ENCODE results near the gene TASP1. TPM values are rescaled to one million over a fixed set of nuclear protein-coding genes. Genes with fewer than 3 reads are reported as not detected.

TASP1 gene
- total RNA-seq, 4 donors from 2014 or later: 1.7 to 4.2 (median 2.7) TPM

DNA sequence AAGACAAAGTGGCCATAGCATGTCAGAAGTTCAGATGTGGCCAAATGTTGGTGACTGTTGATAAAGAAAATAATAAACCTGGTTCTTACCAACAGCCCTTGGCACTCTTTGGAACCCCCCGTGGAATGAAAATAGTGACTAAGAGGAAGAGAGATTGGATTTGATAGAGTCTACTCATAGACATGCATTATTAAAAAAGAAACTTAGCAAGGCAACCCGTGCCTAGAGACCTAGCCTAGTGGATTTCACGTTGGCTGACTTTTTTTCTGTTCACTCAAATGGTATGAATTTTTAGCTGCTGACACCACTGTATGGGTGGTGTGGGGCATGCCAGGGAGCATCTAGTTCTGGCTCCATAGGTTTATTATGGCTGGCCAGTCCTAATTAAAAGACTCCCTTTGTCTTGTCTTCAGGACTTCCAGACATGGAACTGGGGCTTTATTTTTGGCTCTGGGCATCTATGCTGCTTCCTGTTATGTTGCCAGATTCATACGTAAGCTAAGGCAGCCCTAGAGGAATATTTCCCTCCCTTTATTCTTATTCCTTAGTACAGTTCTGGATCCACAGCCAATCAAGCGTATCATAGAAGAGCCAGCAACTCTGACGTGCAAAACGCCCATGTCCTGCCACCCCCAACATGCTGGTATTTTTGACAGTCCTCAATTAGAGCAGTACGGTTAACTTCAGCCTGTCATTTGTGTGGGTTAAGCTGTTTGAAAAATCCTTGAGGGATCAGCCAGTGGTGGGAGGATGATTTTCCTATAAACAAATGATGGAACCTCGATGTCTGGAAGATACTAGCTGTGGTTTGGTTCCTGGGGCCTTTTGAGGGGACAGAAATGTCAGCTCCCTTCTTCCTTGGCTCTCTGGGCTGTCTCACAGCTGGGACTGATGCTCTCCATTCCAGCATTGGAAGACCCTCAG, 290.2 kb downstream of the TASP1 start:
- no peak overlapping the region for H3K27ac ChIP-seq
- no peaks in the 10 kb centered on the region for H3K36me3 ChIP-seq
- intact Hi-C loops (cut with DNase I; ENCODE audit: low total_unique reads) (no loop called here), in situ Hi-C loops (cut with MboI; ENCODE audit: low sequenced_read_pairs in 4 of 4) (no loop called here)
- H3K27me3 ChIP-seq: no peaks in the 10 kb centered on the region
- no peak overlapping the region for H3K4me3 ChIP-seq
- ATAC-seq (no peak), DNase-seq (no peak)
- TF ChIP-seq POLR2A (IDR thresholded peaks at IDR 0.05): no peak
- H3K4me1 ChIP-seq: no peaks in the 10 kb centered on the region
- H3K9me3 ChIP-seq: no peaks in the 10 kb centered on the region

DNA sequence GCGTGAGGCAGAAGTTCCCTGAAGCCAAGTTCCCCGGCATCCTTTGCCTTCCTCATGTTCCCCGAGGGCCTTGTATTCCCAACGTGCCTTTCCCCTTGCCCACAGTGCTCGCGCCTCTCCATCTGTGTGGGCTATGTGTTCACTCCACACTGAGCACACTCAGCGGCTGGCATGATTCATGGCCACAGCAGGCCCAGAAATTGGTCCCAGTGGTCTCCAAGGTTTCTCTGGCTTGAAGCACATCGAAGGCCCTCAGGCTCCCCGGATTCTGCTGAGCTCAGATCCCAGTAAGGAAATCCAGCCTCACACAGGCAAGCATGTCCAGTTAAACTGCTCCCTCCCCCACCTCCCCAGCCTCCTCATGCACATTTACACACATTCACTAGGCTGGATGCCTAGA, 294.1 kb downstream of the TASP1 start:
- intact Hi-C loops (cut with DNase I; ENCODE audit: low total_unique reads) (no loop called here), in situ Hi-C loops (cut with MboI; ENCODE audit: low sequenced_read_pairs in 4 of 4) (no loop called here)
- ATAC-seq: no peak
- H3K4me1 ChIP-seq: no peaks in the 10 kb centered on the region
- no peaks in the 10 kb centered on the region for H3K27me3 ChIP-seq
- TF ChIP-seq POLR2A (IDR thresholded peaks at IDR 0.05): no peak
- TF ChIP-seq CTCF (IDR thresholded peaks at IDR 0.05 in 4 of 5, conservative IDR thresholded peaks at IDR 0.05 in 1 of 5): no peak
- no peak for DNase-seq
- no peaks in the 10 kb centered on the region for H3K9me3 ChIP-seq
- H3K36me3 ChIP-seq: no peaks in the 10 kb centered on the region
- H3K27ac ChIP-seq: no peak overlapping the region
- H3K4me3 ChIP-seq: no peak overlapping the region

- H3K4me3 ChIP-seq: no peak overlapping the region
- no peak for TF ChIP-seq POLR2A (IDR thresholded peaks at IDR 0.05)
- TF ChIP-seq CTCF (IDR thresholded peaks at IDR 0.05 in 4 of 5, conservative IDR thresholded peaks at IDR 0.05 in 1 of 5): no peak
- H3K36me3 ChIP-seq: no peaks in the 10 kb centered on the region
- no peaks in the 10 kb centered on the region for H3K9me3 ChIP-seq
- in situ Hi-C loops (cut with MboI; ENCODE audit: low sequenced_read_pairs in 4 of 4): no loop called here
- no peak for ATAC-seq
- H3K27ac ChIP-seq: no peak overlapping the region
- H3K27me3 ChIP-seq: no peaks in the 10 kb centered on the region
- intact Hi-C loops (cut with DNase I; ENCODE audit: low total_unique reads): no loop called here
- H3K4me1 ChIP-seq: no peaks in the 10 kb centered on the region
- DNase-seq: no peak
Measured at GRCh38 chr20:13342469-13343242, 296.1 kb downstream of the TASP1 start.

- TF ChIP-seq POLR2A (IDR thresholded peaks at IDR 0.05): no peak
- no peak for TF ChIP-seq CTCF (IDR thresholded peaks at IDR 0.05 in 4 of 5, conservative IDR thresholded peaks at IDR 0.05 in 1 of 5)
- Histone ChIP-seq H3K27ac (no peak overlapping the region), H3K27me3 (no peaks in the 10 kb centered on the region), H3K4me3 (no peak overlapping the region), H3K4me1 (no peaks in the 10 kb centered on the region), H3K9me3 (no peaks in the 10 kb centered on the region), H3K36me3 (no peaks in the 10 kb centered on the region)
- no peak for ATAC-seq
- intact Hi-C loops (cut with DNase I; ENCODE audit: low total_unique reads): no loop called here
- DNase-seq: no peak
- in situ Hi-C loops (cut with MboI; ENCODE audit: low sequenced_read_pairs in 4 of 4): no loop called here
Measured at GRCh38 chr20:13341737-13342393, 296.9 kb downstream of the TASP1 start.

- Histone ChIP-seq H3K4me3 (no peak overlapping the region), H3K9me3 (no peaks in the 10 kb centered on the region), H3K27ac (no peak overlapping the region), H3K27me3 (no peaks in the 10 kb centered on the region), H3K4me1 (no peaks in the 10 kb centered on the region), H3K36me3 (no peaks in the 10 kb centered on the region)
- TF ChIP-seq POLR2A (IDR thresholded peaks at IDR 0.05): no peak
- no peak for TF ChIP-seq CTCF (IDR thresholded peaks at IDR 0.05 in 4 of 5, conservative IDR thresholded peaks at IDR 0.05 in 1 of 5)
- intact Hi-C loops (cut with DNase I; ENCODE audit: low total_unique reads) (no loop called here), in situ Hi-C loops (cut with MboI; ENCODE audit: low sequenced_read_pairs in 4 of 4) (no loop called here)
- DNase-seq (no peak), ATAC-seq (no peak)
Measured at GRCh38 chr20:13340088-13340487, 298.6 kb downstream of the TASP1 start.

Measured in gastrocnemius medialis (tissue), 4 donors.